Astrocyte (in vitro differentiated cells and primary cell): ENCODE data around the gene SHROOM3.

ENCODE experiments used
- EZH2 ChIP-seq: IDR thresholded peaks from 2 replicates; pipeline ENCODE4 v1.6.1; 2012; ENCODE audit warnings: mild to moderate bottlenecking, low read length, inconsistent platforms; ENCODE audit not compliant: insufficient read depth
- TF ChIP-seq, protein P1 (sequence below): IDR thresholded peaks from 2 replicates; pipeline ENCODE4 v1.5.1; 2011; ENCODE audit warnings: low read depth, mild to moderate bottlenecking, inconsistent platforms, low read length, moderate library complexity; ENCODE audit not compliant: insufficient read depth

DNA sequence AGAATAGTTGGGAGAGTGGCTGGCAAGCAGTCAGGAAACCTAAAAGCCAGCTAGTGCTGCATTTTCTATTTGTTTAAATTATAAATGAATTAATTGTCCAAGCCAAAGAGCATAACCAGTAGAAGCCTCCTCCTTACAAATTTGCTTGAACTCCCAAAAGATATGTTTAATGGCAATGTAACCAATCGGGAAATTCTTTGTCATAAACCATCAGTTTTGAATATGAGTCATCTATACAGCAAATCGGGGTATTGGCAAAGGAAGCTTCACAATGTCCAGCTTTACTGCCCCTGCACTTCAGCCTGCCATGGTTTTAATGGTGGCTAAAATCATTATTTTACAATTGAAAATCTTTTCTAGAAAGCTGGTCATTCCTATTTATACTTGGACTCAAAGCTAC lies 216.6 kb downstream of the SHROOM3 start:
- TF ChIP-seq, protein P1, sequence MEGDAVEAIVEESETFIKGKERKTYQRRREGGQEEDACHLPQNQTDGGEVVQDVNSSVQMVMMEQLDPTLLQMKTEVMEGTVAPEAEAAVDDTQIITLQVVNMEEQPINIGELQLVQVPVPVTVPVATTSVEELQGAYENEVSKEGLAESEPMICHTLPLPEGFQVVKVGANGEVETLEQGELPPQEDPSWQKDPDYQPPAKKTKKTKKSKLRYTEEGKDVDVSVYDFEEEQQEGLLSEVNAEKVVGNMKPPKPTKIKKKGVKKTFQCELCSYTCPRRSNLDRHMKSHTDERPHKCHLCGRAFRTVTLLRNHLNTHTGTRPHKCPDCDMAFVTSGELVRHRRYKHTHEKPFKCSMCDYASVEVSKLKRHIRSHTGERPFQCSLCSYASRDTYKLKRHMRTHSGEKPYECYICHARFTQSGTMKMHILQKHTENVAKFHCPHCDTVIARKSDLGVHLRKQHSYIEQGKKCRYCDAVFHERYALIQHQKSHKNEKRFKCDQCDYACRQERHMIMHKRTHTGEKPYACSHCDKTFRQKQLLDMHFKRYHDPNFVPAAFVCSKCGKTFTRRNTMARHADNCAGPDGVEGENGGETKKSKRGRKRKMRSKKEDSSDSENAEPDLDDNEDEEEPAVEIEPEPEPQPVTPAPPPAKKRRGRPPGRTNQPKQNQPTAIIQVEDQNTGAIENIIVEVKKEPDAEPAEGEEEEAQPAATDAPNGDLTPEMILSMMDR = no peak
- no peak for TF ChIP-seq EZH2
